PC-9 (cell line): ENCODE results near the gene KIAA0586. TPM values are rescaled to one million over a fixed set of nuclear protein-coding genes. Genes with fewer than 3 reads are reported as not detected.
"Not testable (repeated sequence)": the region's sequence is repeated elsewhere in the genome, so short reads cannot be mapped to it uniquely, and the experiment has no call there.

Source experiments
- BruUV-seq: library from RNA; stranded (reverse); fragments of 400-500 nt; replicated peaks from 2 replicates; lab custom pipeline; 2021; lab: Mats Ljungman, UMichigan
- CTCF ChIA-PET: fragments of 300-600 bp; sonication (Branson Sonifier 250); formaldehyde crosslinking; loops from one replicate; lab custom pipeline; 2022; ENCODE audit warnings: antibody characterized with exemption; lab: Charles Lee
- POLR2A ChIA-PET: fragments of 300-600 bp; sonication (Branson Sonifier 250); formaldehyde crosslinking; loops from one replicate; lab custom pipeline; 2022; ENCODE audit warnings: antibody characterized with exemption; ENCODE audit not compliant: unreplicated experiment; lab: Charles Lee
- DNase-seq, 2 experiments: peaks; one replicate each; pipeline versions ENCODE4 v3.0.0 to v3.0.0-alpha.2; 2015 to 2022; ENCODE audit warnings: mixed read lengths in 1 of 2
- H2AFZ ChIP-seq: fragments of 200-600 bp; sonication (generic); 2 replicates; pipeline ENCODE4 v1.8.1; 2017; ENCODE audit warnings: antibody characterized with exemption
- H3F3A ChIP-seq: fragments of 200-600 bp; sonication (generic); 2 replicates; pipeline ENCODE4 v1.8.1; 2017; ENCODE audit warnings: antibody characterized with exemption, mild to moderate bottlenecking, low read depth; ENCODE audit not compliant: insufficient read depth
- H3K27ac ChIP-seq: fragments of 200-600 bp; sonication (generic); 2 replicates; pipeline ENCODE4 v1.6.1; 2016; ENCODE audit warnings: mixed run types
- H3K27me3 ChIP-seq: fragments of 200-600 bp; sonication (generic); 2 replicates; pipeline ENCODE4 v1.6.1; 2016; ENCODE audit warnings: low read depth, mixed run types; ENCODE audit not compliant: insufficient read depth
- H3K36me3 ChIP-seq: fragments of 200-600 bp; sonication (generic); 2 replicates; pipeline ENCODE4 v1.6.1; 2016; ENCODE audit warnings: low read depth, mixed run types
- H3K4me1 ChIP-seq: fragments of 200-600 bp; sonication (generic); replicated peaks from 2 replicates; pipeline ENCODE4 v1.6.1; 2016; ENCODE audit warnings: mixed run types; ENCODE audit not compliant: insufficient read depth
- H3K4me2 ChIP-seq: fragments of 200-600 bp; sonication (generic); 2 replicates; pipeline ENCODE4 v1.6.1; 2017; ENCODE audit warnings: mixed run types
- H3K4me3 ChIP-seq: fragments of 200-600 bp; sonication (generic); 2 replicates; pipeline ENCODE4 v1.6.1; 2016; ENCODE audit warnings: mixed run types
- H3K79me2 ChIP-seq: fragments of 200-600 bp; sonication (generic); 2 replicates; pipeline ENCODE4 v1.6.1; 2017; ENCODE audit warnings: low read depth, mixed run types
- H3K9me2 ChIP-seq: fragments of 200-600 bp; sonication (generic); 2 replicates; pipeline ENCODE4 v1.8.1; 2017; ENCODE audit warnings: mild to moderate bottlenecking; ENCODE audit not compliant: insufficient read depth
- H3K9me3 ChIP-seq: fragments of 200-600 bp; sonication (generic); 2 replicates; pipeline ENCODE4 v1.8.1; 2016; ENCODE audit warnings: low read depth; ENCODE audit not compliant: insufficient read depth
- H4K20me1 ChIP-seq: fragments of 200-600 bp; sonication (generic); 2 replicates; pipeline ENCODE4 v1.8.1; 2017; ENCODE audit not compliant: insufficient read depth
- CTCF ChIP-seq: fragments of 200-600 bp; sonication (generic); conservative IDR thresholded peaks from 2 replicates; pipeline ENCODE4 v1.6.1; 2017; ENCODE audit warnings: mixed run types, antibody characterized with exemption, mild to moderate bottlenecking, moderate library complexity
- EZH2 ChIP-seq: fragments of 200-600 bp; sonication (generic); IDR thresholded peaks from 2 replicates; pipeline ENCODE4 v1.8.0; 2017; ENCODE audit warnings: antibody characterized with exemption, low read depth
- intact Hi-C: fragments of 100-400 bp; cut with micrococcal nuclease; formaldehyde crosslinking; loops from one replicate; pipeline ENCODE4 v1.10.0; 2022; ENCODE audit not compliant: unreplicated experiment
- total RNA-seq: library from RNA; stranded (reverse); gene quantifications from 2 replicates; pipeline ENCODE4 v1.2.3, GENCODE V29; 2021

The KIAA0586 gene
- total RNA-seq, 1 experiment from 2014 or later = 20.4 TPM

- intact Hi-C loops = loop anchor here (5.0 kb wide), 1 partner anchor 362 kb away; no protein-coding TSS in a partner anchor
- no peaks in the 10 kb centered on the region; the same call in 1 of the 2 replicates for H3K36me3 ChIP-seq
- BruUV-seq = no TSS peak
These were observed 41.8 kb downstream of the KIAA0586 start for GRCh38 chr14:58469309-58469708.

GRCh38 chr14:58476320-58476719 lies 48.8 kb downstream of the KIAA0586 start:
- H3K4me2 ChIP-seq = no peak overlapping the region
- DNase-seq = no peak
- H3K4me3 ChIP-seq = no peak overlapping the region
- no peaks in the 10 kb centered on the region for H3K4me1 ChIP-seq
- no peak for TF ChIP-seq CTCF
- no peak for TF ChIP-seq EZH2
- no peaks in the 10 kb centered on the region for H3K36me3 ChIP-seq
- intact Hi-C loops = no loop called here
- H3K79me2 ChIP-seq = no peaks in the 10 kb centered on the region
- no peaks in the 10 kb centered on the region for H3K9me2 ChIP-seq
- no peaks in the 10 kb centered on the region for H3F3A ChIP-seq
- POLR2A ChIA-PET = interaction anchor here (0.6 kb wide), 2 partner anchors 12 to 71 kb away, joined by 3 read pairs; no protein-coding TSS in a partner anchor
- H3K27me3 ChIP-seq = no peaks in the 10 kb centered on the region
- H2AFZ ChIP-seq = no peak overlapping the region
- H4K20me1 ChIP-seq = no peaks in the 10 kb centered on the region
- CTCF ChIA-PET = no interaction called here
- BruUV-seq = no TSS peak
- no peak overlapping the region for H3K27ac ChIP-seq
- no peaks in the 10 kb centered on the region for H3K9me3 ChIP-seq

More at GRCh38 chr14:58469309-58469708, 41.8 kb downstream of the KIAA0586 start:
- no peaks in the 10 kb centered on the region for H3K9me3 ChIP-seq
- no peaks in the 10 kb centered on the region for H3K27me3 ChIP-seq
- TF ChIP-seq EZH2 = no peak
- TF ChIP-seq CTCF = no peak
- ChIA-PET POLR2A (interaction anchor here (0.5 kb wide), 1 partner anchor 144 kb away, joined by 4 read pairs; no protein-coding TSS in a partner anchor), CTCF (no interaction called here)
- no peaks in the 10 kb centered on the region for H3K79me2 ChIP-seq
- H3F3A ChIP-seq = no peaks in the 10 kb centered on the region
- no peaks in the 10 kb centered on the region for H3K4me1 ChIP-seq
- H2AFZ ChIP-seq = no peak overlapping the region
- DNase-seq = no peak
- no peak overlapping the region for H3K4me3 ChIP-seq
- no peaks in the 10 kb centered on the region for H4K20me1 ChIP-seq
- no peak overlapping the region for H3K27ac ChIP-seq
- H3K9me2 ChIP-seq = no peaks in the 10 kb centered on the region
- H3K4me2 ChIP-seq = no peak overlapping the region

GRCh38 chr14:58477653-58478052 lies 50.1 kb downstream of the KIAA0586 start:
- Histone ChIP-seq H3K4me2 (no peak overlapping the region), H3K36me3 (no peaks in the 10 kb centered on the region), H3F3A (no peaks in the 10 kb centered on the region), H3K79me2 (no peaks in the 10 kb centered on the region), H4K20me1 (no peaks in the 10 kb centered on the region), H3K9me2 (no peaks in the 10 kb centered on the region), H3K27me3 (no peaks in the 10 kb centered on the region), H3K4me1 (no peaks in the 10 kb centered on the region), H3K9me3 (no peaks in the 10 kb centered on the region), H3K27ac (no peak overlapping the region), H2AFZ (no peak overlapping the region), H3K4me3 (no peak overlapping the region)
- ChIA-PET CTCF (no interaction called here), POLR2A (no interaction called here)
- no TSS peak for BruUV-seq
- DNase-seq = no peak
- intact Hi-C loops = no loop called here
- TF ChIP-seq CTCF (no peak), EZH2 (no peak)

GRCh38 chr14:58478329-58478728 lies 50.8 kb downstream of the KIAA0586 start:
- H4K20me1 ChIP-seq, H3K4me1 ChIP-seq, intact Hi-C loops, H3K4me3 ChIP-seq, H3K9me2 ChIP-seq, H3F3A ChIP-seq, BruUV-seq, DNase-seq, H3K79me2 ChIP-seq, POLR2A ChIA-PET, H3K4me2 ChIP-seq, H3K9me3 ChIP-seq, H3K36me3 ChIP-seq, H3K27ac ChIP-seq, CTCF ChIA-PET, H2AFZ ChIP-seq, H3K27me3 ChIP-seq: not testable (repeated sequence)
